GM19238 (cell line): ENCODE data around the gene DPYSL3.
"Not testable (repeated sequence)": the region's sequence is repeated elsewhere in the genome, so short reads cannot be mapped to it uniquely, and the experiment has no call there.

ENCODE experiments used
- DNase-seq: peaks from one replicate; pipeline ENCODE4 v3.0.0; 2011; ENCODE audit warnings: low spot score; ENCODE audit not compliant: insufficient read length

The DPYSL3 gene

GRCh38 chr5:147509710-147510651 is at the start of gene DPYSL3:
DPYSL3 (minus strand) TSS chr5:147510068; CDS start chr5:147509858, 210 bp downstream.
- DNase-seq: no peak

- DNase-seq: no peak
Observed at GRCh38 chr5:147558826-147559225, 49.0 kb upstream of the DPYSL3 start.

DNA sequence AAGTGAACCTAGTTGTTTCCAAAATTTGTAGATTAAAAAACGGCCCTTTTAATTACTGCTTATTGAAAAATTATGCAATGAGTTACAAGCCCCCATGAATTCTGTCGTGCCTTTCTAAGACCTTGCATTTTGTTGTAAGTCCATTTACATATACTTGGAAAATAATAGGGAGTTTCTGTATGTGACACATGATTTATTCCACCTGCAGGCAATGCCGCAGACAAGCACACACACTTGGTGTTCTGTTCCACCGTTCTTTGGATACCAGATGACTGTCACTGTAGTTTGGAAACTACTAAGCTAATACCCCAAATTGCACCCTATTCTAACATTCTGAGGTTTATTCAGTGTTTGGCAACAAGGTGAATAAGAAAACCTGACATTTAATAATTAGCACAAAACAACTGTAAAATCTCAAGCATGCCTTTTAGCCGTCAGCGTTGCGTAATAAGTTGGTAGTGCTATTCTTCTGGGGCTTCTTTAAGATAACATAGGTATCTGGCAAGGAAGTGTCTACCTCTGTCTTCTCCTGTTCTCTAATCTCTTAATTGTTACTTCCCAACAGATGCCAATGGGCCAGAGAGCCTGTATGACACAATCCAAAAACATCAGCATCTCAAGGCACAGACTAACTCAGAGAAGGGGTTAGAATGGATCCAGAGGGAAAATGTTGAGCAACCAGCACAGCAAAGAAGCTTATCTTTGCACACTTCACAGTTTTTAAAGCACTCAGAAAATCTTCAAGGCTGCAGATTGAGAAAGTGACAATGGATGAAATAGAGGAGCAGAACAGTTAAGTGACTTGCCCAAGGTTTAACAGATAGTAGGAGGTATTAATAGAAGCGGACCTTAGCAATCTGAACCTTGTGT is 48.2 kb upstream of the DPYSL3 start:
- no peak for DNase-seq

- DNase-seq: no peak
Observed at GRCh38 chr5:147555176-147555575, 45.3 kb upstream of the DPYSL3 start.

- DNase-seq: no peak
Observed at GRCh38 chr5:147554261-147554817, 44.5 kb upstream of the DPYSL3 start.

- not testable (repeated sequence) for DNase-seq
Observed at GRCh38 chr5:147553817-147554216, 43.9 kb upstream of the DPYSL3 start.

DNA sequence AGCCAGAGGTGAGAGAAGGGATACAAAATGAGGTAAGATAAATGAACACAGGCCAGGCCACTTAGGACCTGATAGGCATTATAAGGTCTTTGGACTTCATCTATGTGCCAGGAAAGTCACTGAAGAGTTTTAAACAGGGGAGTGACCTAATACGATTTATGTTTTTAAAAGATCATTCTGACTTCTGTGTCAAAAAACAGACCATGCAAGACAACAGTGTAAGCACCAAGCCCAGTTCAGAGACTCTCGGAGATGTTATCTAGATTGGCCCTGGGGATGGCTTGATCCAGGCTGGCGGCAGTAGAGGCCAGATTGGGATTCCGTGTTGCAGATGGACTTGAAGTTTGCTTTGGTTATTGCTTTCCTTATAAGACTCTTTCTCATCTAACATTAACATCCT is 43.0 kb upstream of the DPYSL3 start:
- no peak for DNase-seq

GRCh38 chr5:147551677-147552076 is 41.8 kb upstream of the DPYSL3 start:
- DNase-seq: no peak

DNA sequence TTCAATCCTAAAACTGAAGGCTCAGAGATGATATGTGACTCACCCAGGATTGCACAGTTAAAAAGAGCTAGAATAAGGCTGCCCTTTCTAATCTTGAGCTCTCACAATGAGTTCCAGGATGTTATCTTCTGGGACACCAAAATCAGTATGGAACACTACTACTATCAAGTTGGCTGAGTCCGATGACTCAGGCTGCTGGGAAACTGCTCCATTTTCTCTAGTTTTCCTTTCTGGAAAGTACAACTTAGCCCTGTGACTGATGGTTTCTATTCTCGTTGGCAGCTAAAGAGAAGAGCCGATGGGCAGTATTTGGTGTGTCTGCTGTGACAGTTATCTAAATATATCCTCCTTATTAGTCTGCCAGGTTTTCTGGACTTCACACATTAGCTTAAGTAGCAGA is 37.9 kb upstream of the DPYSL3 start:
- DNase-seq: no peak

GRCh38 chr5:147544556-147544955 is 34.7 kb upstream of the DPYSL3 start:
- no peak for DNase-seq

DNA sequence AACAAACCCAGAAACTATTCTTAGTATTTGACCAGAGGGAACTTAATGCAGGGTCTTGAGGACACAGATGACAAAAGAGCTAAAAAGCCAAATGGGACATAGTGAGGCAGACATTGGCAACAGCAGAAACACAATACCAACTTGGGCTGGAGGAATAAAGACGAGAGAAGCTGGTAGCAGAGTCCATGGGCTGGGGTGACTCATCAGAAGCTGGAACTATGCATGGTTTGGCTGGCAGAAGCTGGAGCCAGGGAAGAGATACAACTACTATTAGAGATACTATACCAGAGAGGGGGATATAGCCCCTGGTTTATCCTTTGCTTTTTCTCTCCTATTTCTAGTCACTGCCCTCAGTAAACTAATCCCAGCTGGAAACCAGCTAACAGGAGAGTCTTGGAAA is 29.2 kb upstream of the DPYSL3 start:
- no peak for DNase-seq

DNA sequence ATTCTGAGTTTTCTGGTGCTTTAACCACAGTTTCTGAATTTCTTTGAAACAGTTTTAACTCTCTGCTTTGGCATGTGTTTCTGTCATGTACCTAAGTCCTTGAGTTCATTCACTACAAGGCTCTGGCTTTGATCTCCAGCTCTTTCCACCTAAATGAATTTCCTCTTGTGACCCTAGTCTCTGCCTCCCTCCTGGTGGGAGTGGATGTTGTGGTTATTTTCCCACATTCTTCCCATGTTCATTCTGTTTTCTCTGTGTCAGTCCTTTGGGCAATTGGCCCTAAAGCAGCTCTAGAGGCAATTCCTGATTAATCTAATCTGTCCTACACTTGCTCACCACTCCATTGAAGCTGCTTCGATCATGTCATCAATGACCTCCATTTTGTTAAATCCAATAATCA is 28.4 kb upstream of the DPYSL3 start:
- no peak for DNase-seq

DNA sequence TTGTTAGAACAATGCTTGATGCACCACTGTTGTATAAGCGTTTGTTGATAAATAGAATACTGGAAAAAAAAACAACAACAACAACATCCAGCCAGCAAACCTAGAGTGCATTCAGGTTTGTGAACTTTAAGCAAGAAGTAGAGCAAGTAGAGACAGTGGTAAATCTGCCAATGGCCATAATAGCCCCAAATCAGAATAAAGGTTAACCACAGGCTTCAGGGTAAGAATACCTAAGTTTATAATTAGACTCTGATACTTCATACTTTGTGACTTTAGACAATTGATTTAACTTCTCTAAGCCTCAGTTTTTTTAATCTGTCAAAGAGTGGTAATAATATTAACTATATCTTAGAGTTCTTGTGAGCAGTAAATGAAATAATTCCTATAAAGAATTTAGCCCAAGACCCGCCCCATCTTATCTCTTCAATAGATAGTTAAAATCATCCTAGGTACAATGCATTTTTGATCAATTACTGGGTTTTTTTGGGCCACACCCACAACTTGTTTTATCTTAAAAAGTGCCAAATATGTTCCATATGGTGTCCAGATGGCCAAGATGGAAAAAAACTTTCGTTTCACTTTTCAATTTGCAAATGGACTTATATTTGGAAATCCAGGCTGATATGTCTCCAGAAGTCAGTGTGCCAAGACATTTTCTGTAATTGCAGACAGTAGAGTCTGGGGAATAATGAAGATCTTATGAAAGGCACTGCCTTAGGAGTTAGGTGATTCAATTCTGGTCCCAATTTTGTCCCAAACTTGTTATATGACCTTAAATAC is 24.5 kb upstream of the DPYSL3 start:
- DNase-seq: no peak

DNA sequence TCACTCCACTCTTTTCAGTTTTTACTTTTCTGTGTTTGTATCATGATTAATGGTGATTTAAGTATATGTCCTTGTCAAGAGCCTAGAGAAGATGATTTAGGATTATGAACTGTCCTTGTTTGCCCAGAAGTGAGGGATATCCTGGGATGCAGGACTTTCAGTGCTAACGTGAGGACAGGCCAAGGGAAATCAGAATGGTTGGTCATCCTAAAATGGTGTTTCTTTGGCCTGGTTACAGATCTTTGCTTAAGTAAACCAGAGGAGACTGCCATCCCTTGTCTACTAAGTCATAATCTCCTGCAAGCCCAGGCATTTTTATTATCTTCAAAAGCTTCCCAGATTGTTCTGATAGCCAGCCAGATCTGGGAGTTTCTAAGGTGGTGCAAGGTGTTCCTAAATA is 22.3 kb upstream of the DPYSL3 start:
- DNase-seq: no peak

DNA sequence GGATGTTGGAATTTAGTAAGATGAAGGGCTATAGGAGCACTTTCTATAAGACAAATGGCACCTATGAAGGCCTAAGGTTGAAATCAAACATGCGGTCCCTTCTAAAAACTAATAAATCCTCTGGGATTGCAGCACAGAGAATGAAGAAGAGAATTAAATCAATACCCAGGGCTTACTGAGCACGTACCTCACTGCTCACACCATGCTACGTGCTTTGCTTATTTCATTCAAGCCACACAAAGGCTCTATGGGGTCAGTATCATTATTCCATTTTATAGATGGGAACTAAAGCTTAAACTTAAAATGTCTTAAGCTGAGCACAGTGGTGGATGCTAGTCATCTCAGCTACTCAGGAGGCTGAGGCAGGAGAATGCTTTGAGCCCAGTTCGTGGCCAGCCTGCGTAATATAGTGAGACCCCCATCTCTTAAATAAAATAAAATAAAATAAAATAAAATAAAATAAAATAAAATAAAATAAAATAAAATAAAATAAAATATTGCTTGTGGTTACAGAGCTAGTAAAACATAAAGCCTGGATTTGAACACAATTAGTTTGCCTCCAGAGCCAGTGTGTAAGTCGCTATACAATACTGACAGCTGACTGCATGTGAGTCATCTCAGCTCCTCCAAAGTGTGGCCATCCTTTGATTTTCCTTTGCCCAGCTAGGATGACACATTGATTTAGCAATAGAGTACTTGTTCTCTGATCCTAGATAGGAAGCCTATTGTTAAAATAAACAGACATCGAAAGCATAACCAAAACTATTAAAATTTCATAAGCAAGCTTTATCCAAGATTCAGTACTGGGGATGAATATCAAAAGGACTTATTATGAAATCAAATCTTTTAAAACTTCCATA is 20.9 kb upstream of the DPYSL3 start:
- DNase-seq: no peak

DNA sequence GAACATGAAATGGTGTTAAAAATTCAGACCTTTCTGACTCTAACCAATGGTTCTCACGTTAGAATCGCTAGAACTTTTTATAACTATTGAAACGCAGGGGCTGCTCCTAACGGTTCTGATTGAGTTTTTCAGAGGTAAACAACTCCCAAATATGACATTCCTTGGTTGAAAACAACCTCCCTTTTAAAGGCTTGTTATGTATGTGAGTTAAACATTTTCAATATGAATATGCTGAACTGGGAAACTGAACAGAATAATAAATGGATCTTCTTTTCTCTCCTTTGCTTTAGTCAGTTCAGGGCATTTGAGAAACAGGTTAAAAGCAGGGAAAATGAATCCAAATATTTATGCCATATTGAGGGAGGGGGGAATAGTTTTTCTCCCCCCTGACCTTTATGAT is 13.2 kb upstream of the DPYSL3 start:
- DNase-seq: no peak

GRCh38 chr5:147522435-147522834 is 12.6 kb upstream of the DPYSL3 start:
- no peak for DNase-seq

DNA sequence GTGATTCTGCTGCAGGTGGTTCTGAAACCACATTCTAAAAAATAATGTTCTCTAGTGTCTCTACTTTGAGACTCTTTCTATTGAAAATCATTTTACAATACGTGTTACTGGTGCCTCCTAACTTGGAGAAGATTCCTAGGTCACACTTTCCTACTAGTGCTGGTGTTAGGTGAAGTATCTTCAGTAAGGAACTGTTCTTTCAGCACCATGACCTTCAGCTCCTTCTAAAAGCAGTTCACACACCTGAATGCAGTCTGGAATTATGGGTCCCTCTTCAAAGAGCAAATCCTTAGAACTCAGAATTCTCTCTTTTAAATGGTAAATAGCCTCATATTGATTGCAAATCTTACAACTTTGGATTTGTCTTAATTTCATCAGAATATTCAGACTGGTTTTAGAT is 10.6 kb upstream of the DPYSL3 start:
- no peak for DNase-seq

GRCh38 chr5:147519380-147519779 is 9.5 kb upstream of the DPYSL3 start:
- DNase-seq: no peak

DNA sequence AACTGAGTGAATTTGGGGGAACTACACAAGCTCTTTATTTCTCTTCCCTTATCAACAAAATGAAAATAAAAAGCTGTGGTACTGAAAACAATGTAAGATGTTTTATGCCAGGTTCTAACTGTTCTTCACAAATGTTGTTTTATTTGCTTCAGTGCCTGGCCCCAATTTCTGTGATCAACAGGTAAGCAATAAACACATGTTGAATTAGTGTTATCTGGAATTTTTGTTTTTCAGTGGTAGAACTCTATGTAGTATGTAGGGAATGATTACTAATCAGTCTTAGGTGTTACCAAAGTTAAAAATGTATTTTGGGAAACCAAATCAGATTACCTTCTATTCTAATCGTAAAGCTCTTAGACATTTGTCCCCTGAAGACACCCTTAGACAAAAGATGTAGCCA is 7.5 kb upstream of the DPYSL3 start:
- no peak for DNase-seq
